Keratinocyte (primary cell): ENCODE measurements around the gene ENO4.

Source experiments
- CTCF ChIP-seq, 3 experiments: IDR thresholded peaks in 1 of 3; conservative IDR thresholded peaks in 1 of 3; optimal IDR thresholded peaks in 1 of 3; 2 replicates in 2 of 3; 3 replicates in 1 of 3; pipeline versions ENCODE3 to v1.5.1; 2011; ENCODE audit warnings: low read length in 3 of 3, mild to moderate bottlenecking in 3 of 3, moderate library complexity in 2 of 3, control low read depth in 1 of 3, inconsistent platforms in 1 of 3; ENCODE audit not compliant: insufficient read depth in 2 of 3; ENCODE audit errors: extremely low read depth in 1 of 3
- EZH2 ChIP-seq: IDR thresholded peaks from one replicate; pipeline ENCODE4 v1.6.1; 2012; ENCODE audit warnings: inconsistent platforms, mild to moderate bottlenecking, low read length, moderate library complexity

- no peak for TF ChIP-seq CTCF (optimal IDR thresholded peaks at IDR 0.05 in 1 of 3, IDR thresholded peaks at IDR 0.05 in 1 of 3, conservative IDR thresholded peaks at IDR 0.05 in 1 of 3; ENCODE audit: extremely low read depth in 1 of 3, insufficient read depth in 2 of 3, low read length in 3 of 3)
- no peak for TF ChIP-seq EZH2
Measured at GRCh38 chr10:116880716-116881482, 31.6 kb downstream of the ENO4 start.
